PC-9 (cell line): ENCODE measurements around the gene RPL13A. TPM values are rescaled to one million over a fixed set of nuclear protein-coding genes. Genes with fewer than 3 reads are reported as not detected.
"Not testable (repeated sequence)": the region's sequence is repeated elsewhere in the genome, so short reads cannot be mapped to it uniquely, and the experiment has no call there.

Experiments used
- BruUV-seq: library from RNA; stranded (reverse); fragments of 400-500 nt; replicated peaks from 2 replicates; lab custom pipeline; 2021; lab: Mats Ljungman, UMichigan
- CTCF ChIA-PET: fragments of 300-600 bp; sonication (Branson Sonifier 250); formaldehyde crosslinking; loops from one replicate; lab custom pipeline; 2022; ENCODE audit warnings: antibody characterized with exemption; lab: Charles Lee
- POLR2A ChIA-PET: fragments of 300-600 bp; sonication (Branson Sonifier 250); formaldehyde crosslinking; loops from one replicate; lab custom pipeline; 2022; ENCODE audit warnings: antibody characterized with exemption; ENCODE audit not compliant: unreplicated experiment; lab: Charles Lee
- DNase-seq, 2 experiments: peaks; one replicate each; pipeline versions ENCODE4 v3.0.0 to v3.0.0-alpha.2; 2015 to 2022; ENCODE audit warnings: mixed read lengths in 1 of 2
- H2AFZ ChIP-seq: fragments of 200-600 bp; sonication (generic); 2 replicates; pipeline ENCODE4 v1.8.1; 2017; ENCODE audit warnings: antibody characterized with exemption
- H3F3A ChIP-seq: fragments of 200-600 bp; sonication (generic); 2 replicates; pipeline ENCODE4 v1.8.1; 2017; ENCODE audit warnings: antibody characterized with exemption, mild to moderate bottlenecking, low read depth; ENCODE audit not compliant: insufficient read depth
- H3K27ac ChIP-seq: fragments of 200-600 bp; sonication (generic); 2 replicates; pipeline ENCODE4 v1.6.1; 2016; ENCODE audit warnings: mixed run types
- H3K27me3 ChIP-seq: fragments of 200-600 bp; sonication (generic); 2 replicates; pipeline ENCODE4 v1.6.1; 2016; ENCODE audit warnings: low read depth, mixed run types; ENCODE audit not compliant: insufficient read depth
- H3K36me3 ChIP-seq: fragments of 200-600 bp; sonication (generic); 2 replicates; pipeline ENCODE4 v1.6.1; 2016; ENCODE audit warnings: low read depth, mixed run types
- H3K4me1 ChIP-seq: fragments of 200-600 bp; sonication (generic); replicated peaks from 2 replicates; pipeline ENCODE4 v1.6.1; 2016; ENCODE audit warnings: mixed run types; ENCODE audit not compliant: insufficient read depth
- H3K4me2 ChIP-seq: fragments of 200-600 bp; sonication (generic); 2 replicates; pipeline ENCODE4 v1.6.1; 2017; ENCODE audit warnings: mixed run types
- H3K4me3 ChIP-seq: fragments of 200-600 bp; sonication (generic); 2 replicates; pipeline ENCODE4 v1.6.1; 2016; ENCODE audit warnings: mixed run types
- H3K79me2 ChIP-seq: fragments of 200-600 bp; sonication (generic); 2 replicates; pipeline ENCODE4 v1.6.1; 2017; ENCODE audit warnings: low read depth, mixed run types
- H3K9me2 ChIP-seq: fragments of 200-600 bp; sonication (generic); 2 replicates; pipeline ENCODE4 v1.8.1; 2017; ENCODE audit warnings: mild to moderate bottlenecking; ENCODE audit not compliant: insufficient read depth
- H3K9me3 ChIP-seq: fragments of 200-600 bp; sonication (generic); 2 replicates; pipeline ENCODE4 v1.8.1; 2016; ENCODE audit warnings: low read depth; ENCODE audit not compliant: insufficient read depth
- H4K20me1 ChIP-seq: fragments of 200-600 bp; sonication (generic); 2 replicates; pipeline ENCODE4 v1.8.1; 2017; ENCODE audit not compliant: insufficient read depth
- EZH2 ChIP-seq: fragments of 200-600 bp; sonication (generic); IDR thresholded peaks from 2 replicates; pipeline ENCODE4 v1.8.0; 2017; ENCODE audit warnings: antibody characterized with exemption, low read depth
- intact Hi-C: fragments of 100-400 bp; cut with micrococcal nuclease; formaldehyde crosslinking; loops from one replicate; pipeline ENCODE4 v1.10.0; 2022; ENCODE audit not compliant: unreplicated experiment
- total RNA-seq: library from RNA; stranded (reverse); gene quantifications from 2 replicates; pipeline ENCODE4 v1.2.3, GENCODE V29; 2021
- TF ChIP-seq, protein P1 (sequence below): fragments of 200-600 bp; sonication (generic); conservative IDR thresholded peaks from 2 replicates; pipeline ENCODE4 v1.6.1; 2017; ENCODE audit warnings: mixed run types, antibody characterized with exemption, mild to moderate bottlenecking, moderate library complexity

RPL13A gene
- total RNA-seq, 1 experiment from 2014 or later = 2,360 TPM

DNA sequence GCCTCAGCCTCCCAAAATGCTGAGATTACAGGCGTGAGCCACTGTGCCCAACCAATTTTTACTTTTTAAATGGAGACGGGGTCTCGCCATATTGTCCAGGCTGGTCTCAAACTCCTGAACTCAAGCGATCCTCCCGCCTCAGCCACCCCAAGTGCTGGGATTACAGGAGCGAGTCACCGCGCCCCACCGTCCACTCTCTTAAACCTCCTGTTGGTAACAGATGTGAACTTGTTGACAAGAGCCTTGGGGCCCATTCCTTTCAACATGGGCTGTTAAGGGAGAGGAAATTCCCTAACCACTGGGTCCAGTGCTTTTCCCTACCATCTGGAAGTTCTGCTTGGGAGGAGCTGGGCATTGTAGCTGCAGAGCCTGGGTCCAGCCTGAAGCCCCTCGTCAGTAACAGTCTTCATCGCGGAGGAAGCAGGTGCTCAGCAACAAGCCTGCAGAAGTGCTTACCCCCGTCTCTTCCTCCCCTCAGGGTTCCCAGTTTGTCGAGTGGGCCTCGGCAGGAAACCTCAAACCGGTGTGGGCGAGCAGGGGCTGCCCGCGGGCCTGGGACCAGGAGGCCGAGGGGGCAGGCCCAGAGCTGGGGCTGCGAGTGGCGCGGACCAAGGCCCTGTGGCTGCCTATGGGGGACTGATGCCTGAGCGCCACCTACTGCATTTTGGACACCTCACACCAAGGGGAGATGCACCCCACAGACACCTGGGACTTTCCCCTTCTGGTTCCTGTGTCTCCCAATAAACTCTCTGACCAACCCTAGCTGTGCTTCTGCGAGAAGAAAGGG lies 17.4 kb upstream of the RPL13A start:
- Histone ChIP-seq H3K9me2 (no peaks in the 10 kb centered on the region), H3K27ac (no peak overlapping the region), H4K20me1 (no peaks in the 10 kb centered on the region), H3K4me1 (0 out of 2 replicates have a peak, but pooled peaks cover 3% of the 10 kb centered on the region), H3F3A (peaks cover 27% of the 10 kb centered on the region), H3K4me3 (no peak overlapping the region), H3K27me3 (0 out of 2 replicates have a peak, but pooled peaks cover 4% of the 10 kb centered on the region), H3K79me2 (no peaks in the 10 kb centered on the region), H3K4me2 (no peak overlapping the region), H3K9me3 (no peaks in the 10 kb centered on the region), H2AFZ (no peak overlapping the region), H3K36me3 (no peaks in the 10 kb centered on the region)
- no peak for DNase-seq
- BruUV-seq = no TSS peak
- ChIA-PET CTCF (no interaction called here), POLR2A (no interaction called here)
- intact Hi-C loops = no loop called here
- TF ChIP-seq, protein P1, sequence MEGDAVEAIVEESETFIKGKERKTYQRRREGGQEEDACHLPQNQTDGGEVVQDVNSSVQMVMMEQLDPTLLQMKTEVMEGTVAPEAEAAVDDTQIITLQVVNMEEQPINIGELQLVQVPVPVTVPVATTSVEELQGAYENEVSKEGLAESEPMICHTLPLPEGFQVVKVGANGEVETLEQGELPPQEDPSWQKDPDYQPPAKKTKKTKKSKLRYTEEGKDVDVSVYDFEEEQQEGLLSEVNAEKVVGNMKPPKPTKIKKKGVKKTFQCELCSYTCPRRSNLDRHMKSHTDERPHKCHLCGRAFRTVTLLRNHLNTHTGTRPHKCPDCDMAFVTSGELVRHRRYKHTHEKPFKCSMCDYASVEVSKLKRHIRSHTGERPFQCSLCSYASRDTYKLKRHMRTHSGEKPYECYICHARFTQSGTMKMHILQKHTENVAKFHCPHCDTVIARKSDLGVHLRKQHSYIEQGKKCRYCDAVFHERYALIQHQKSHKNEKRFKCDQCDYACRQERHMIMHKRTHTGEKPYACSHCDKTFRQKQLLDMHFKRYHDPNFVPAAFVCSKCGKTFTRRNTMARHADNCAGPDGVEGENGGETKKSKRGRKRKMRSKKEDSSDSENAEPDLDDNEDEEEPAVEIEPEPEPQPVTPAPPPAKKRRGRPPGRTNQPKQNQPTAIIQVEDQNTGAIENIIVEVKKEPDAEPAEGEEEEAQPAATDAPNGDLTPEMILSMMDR = no peak; the same call in 1 of the 2 replicates
- TF ChIP-seq EZH2 = no peak

DNA sequence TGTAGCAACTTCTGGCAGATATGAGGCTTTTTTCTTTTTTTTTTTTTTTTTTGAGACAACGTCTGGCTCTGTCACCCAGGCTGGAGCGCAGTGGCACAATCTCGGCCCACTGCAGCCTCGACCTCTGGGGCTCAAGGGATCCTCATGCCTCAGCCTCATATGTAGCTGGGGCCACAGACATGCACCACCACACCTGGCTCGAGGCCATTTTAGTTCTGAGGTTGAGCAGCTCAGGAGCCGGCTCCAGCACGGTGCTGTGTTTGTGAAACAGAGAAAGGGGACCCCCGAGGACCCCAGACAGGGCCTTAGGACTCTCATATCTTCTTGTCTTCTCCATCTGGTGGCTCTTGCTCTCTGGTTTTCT lies 16.8 kb upstream of the RPL13A start:
- Histone ChIP-seq H4K20me1 (no peaks in the 10 kb centered on the region), H3K4me1 (0 out of 2 replicates have a peak, but pooled peaks cover 3% of the 10 kb centered on the region), H3K27me3 (0 out of 2 replicates have a peak, but pooled peaks cover 4% of the 10 kb centered on the region), H3K9me2 (no peaks in the 10 kb centered on the region), H3K36me3 (no peaks in the 10 kb centered on the region), H3F3A (peaks cover 32% of the 10 kb centered on the region), H3K27ac (no peak overlapping the region), H3K4me2 (no peak overlapping the region), H3K4me3 (no peak overlapping the region), H2AFZ (no peak overlapping the region), H3K79me2 (no peaks in the 10 kb centered on the region), H3K9me3 (no peaks in the 10 kb centered on the region)
- TF ChIP-seq EZH2 = no peak
- TF ChIP-seq, protein P1 = no peak
- DNase-seq = no peak
- ChIA-PET POLR2A (no interaction called here), CTCF (no interaction called here)
- intact Hi-C loops = no loop called here
- no TSS peak for BruUV-seq

DNA sequence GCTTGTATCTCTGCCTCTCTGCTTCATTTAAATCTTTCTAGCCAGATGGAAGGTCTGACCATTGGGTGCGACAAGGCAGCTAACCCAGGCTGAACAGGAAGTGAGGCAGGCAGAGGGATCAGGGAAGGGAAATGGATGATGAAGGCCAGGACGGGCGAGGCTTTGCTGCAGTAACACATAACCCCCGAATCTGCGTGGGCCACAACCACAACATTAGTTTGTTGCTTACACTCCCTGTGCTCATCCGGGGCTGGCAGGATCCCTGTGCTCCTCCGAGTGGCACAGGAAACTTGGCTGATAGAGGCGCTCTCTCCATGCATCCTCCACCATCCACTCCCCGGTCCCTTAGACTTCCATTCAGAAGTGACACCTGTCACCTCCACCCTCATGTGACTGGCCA lies 14.5 kb upstream of the RPL13A start:
- no peak for TF ChIP-seq EZH2
- TF ChIP-seq, protein P1 = no peak
- Histone ChIP-seq H3K27ac (no peak overlapping the region), H3K9me2 (no peaks in the 10 kb centered on the region), H2AFZ (no peak overlapping the region), H3K4me1 (0 out of 2 replicates have a peak, but pooled peaks cover 3% of the 10 kb centered on the region), H3K9me3 (no peaks in the 10 kb centered on the region), H3K4me2 (no peak overlapping the region), H3K36me3 (no peaks in the 10 kb centered on the region), H3K4me3 (no peak overlapping the region), H4K20me1 (no peaks in the 10 kb centered on the region), H3F3A (peaks cover 38% of the 10 kb centered on the region), H3K79me2 (no peaks in the 10 kb centered on the region), H3K27me3 (0 out of 2 replicates have a peak, but pooled peaks cover 4% of the 10 kb centered on the region)
- intact Hi-C loops = no loop called here
- CTCF ChIA-PET = interaction anchor here (0.6 kb wide), 1 partner anchor 150 kb away, joined by 5 read pairs; no protein-coding TSS in a partner anchor
- POLR2A ChIA-PET = interaction anchor here (0.6 to 0.7 kb wide), 2 partner anchors 167 to 169 kb away, joined by 3 to 5 read pairs; partner anchors contain the start of genes RRAS and SCAF1
- no peak for DNase-seq
- no TSS peak for BruUV-seq

DNA sequence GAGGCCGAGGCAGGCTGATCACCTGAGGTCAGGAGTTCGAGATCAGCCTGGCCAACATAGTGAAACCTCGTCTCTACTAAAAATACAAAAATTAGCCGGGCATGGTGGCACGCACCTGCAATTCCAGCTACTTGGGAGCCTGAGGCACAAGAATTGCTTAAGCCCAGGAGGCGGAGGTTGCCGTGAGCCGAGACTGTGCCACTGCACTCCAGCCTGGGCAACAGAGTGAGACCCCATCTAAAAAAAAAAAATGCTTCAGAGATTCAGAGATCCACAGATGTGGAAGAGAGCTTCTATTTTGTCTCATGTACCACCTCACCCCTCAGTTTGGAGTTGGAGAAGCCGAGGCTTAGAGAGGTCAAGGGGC lies 13.9 kb upstream of the RPL13A start:
- H3K4me1 ChIP-seq, H3K27me3 ChIP-seq, H3K9me3 ChIP-seq, H3K36me3 ChIP-seq, H3K79me2 ChIP-seq, H4K20me1 ChIP-seq, BruUV-seq, DNase-seq, H3K27ac ChIP-seq, intact Hi-C loops, H3K9me2 ChIP-seq: not testable (repeated sequence)
- H3F3A ChIP-seq = peaks cover 35% of the 10 kb centered on the region
- H2AFZ ChIP-seq = peak overlapping the region; percentile 98
- peak overlapping the region; percentile 98; the same call in 1 of the 2 replicates for H3K4me3 ChIP-seq
- ChIA-PET POLR2A (interaction anchor here (0.6 to 0.7 kb wide), 2 partner anchors 12 to 323 kb away, joined by 3 read pairs; no protein-coding TSS in a partner anchor), CTCF (interaction anchor here (0.6 kb wide), 1 partner anchor 151 kb away, joined by 5 read pairs; no protein-coding TSS in a partner anchor)
- H3K4me2 ChIP-seq = peak overlapping the region; percentile 94
